ENCODE measurements around the gene SYMPK.

Gene SYMPK

DNA sequence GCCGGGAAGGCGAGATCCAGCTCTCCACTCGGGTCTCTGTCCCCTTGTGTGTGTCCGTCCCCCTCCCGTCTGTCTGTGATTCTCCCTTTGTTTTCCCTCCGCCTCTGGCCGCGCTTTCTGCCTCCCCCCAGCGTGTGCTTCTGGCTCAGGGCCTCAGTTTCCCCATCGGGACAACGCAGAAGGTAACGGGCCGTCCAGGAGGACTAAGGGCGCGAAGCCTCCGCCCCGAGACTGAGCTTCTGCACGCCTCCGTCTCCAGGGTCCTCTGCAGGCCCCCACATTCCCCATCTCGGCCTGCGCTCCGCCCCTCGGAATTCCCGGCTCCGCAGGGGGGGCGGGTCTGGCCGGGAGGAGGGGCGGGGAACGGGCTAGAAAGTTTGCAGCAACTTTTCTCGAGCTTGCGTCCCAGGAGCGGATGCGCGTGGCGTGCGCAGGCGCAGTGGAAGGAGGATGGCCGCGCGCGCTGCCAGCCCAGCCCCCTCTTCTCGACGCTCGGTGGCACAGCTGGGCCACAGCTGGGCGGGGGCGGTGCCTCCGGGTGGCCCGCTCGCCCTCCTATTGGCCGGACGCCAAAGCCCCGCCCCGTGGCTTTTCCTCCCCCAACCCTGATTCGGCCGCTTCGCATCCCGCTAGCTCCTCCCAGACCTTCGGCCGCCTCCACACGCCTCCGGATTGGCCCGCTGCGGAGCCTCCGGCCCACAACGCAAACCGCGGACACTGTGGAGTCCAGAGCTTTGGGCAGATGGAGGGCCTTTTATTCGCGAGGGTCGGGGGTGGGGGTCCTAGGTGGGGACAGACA is 93.8 kb downstream of the SYMPK start, which contains the start of gene SIX5 (continued):
- TF ChIP-seq ZBTB8A (tag by site-specific recombination; IDR thresholded peaks at IDR 0.05) (peak; percentile 62), ZNF24 (tag by site-specific recombination; IDR thresholded peaks at IDR 0.05) (peak; percentile 55), ZNF335 (tag by site-specific recombination; conservative IDR thresholded peaks at IDR 0.05) (peak; percentile 81), GLIS2 (tag by site-specific recombination; IDR thresholded peaks at IDR 0.05) (peak; percentile 85), ZNF76 (tag by site-specific recombination; IDR thresholded peaks at IDR 0.05; ENCODE audit: borderline replicate concordance, low read depth) (peak; percentile 62), ZNF768 (tag by site-specific recombination; IDR thresholded peaks at IDR 0.05) (no peak), EGR2 (tag by site-specific recombination; IDR thresholded peaks at IDR 0.05; ENCODE audit: low read depth) (peak; percentile 85), ZNF561 (tag by site-specific recombination; IDR thresholded peaks at IDR 0.05; ENCODE audit: borderline replicate concordance) (peak; percentile 85), ZFP3 (tag by site-specific recombination; IDR thresholded peaks at IDR 0.05; ENCODE audit: low read depth) (no peak), ZNF2 (tag by site-specific recombination; IDR thresholded peaks at IDR 0.05) (peak; percentile 75; the same call in 1 of the 2 replicates), ZNF677 (tag by site-specific recombination; IDR thresholded peaks at IDR 0.05) (no peak), ZNF610 (tag by site-specific recombination; IDR thresholded peaks at IDR 0.05; ENCODE audit: borderline replicate concordance) (peak; percentile 77; the same call in 1 of the 2 replicates), ZNF121 (tag by site-specific recombination; IDR thresholded peaks at IDR 0.05) (no peak), MEIS1 (CRISPR knock-in tag; IDR thresholded peaks at IDR 0.05; ENCODE audit: borderline replicate concordance) (no peak), KLF7 (tag by site-specific recombination; IDR thresholded peaks at IDR 0.05; ENCODE audit: borderline replicate concordance) (peak; percentile 85; the same call in 1 of the 2 replicates), ZBTB21 (tag by site-specific recombination; IDR thresholded peaks at IDR 0.05) (0 out of 2 replicates have a peak, but pooled peaks have one; percentile 40), ZEB2 (tag by site-specific recombination; IDR thresholded peaks at IDR 0.05) (peak; percentile 96), ZNF155 (tag by site-specific recombination; IDR thresholded peaks at IDR 0.05) (no peak), SCRT2 (tag by site-specific recombination; IDR thresholded peaks at IDR 0.05) (no peak; the same call in 1 of the 2 replicates), ZNF521 (tag by site-specific recombination; IDR thresholded peaks at IDR 0.05) (no peak), WT1 (tag by site-specific recombination; IDR thresholded peaks at IDR 0.05) (peak; percentile 62), ZNF658 (tag by site-specific recombination; IDR thresholded peaks at IDR 0.05) (no peak), MYNN (tag by site-specific recombination; IDR thresholded peaks at IDR 0.05; ENCODE audit: borderline replicate concordance) (no peak), GLIS1 (tag by site-specific recombination; IDR thresholded peaks at IDR 0.05) (peak; percentile 88), ZNF19 (tag by site-specific recombination; IDR thresholded peaks at IDR 0.05; ENCODE audit: low read depth) (no peak), ZNF366 (tag by site-specific recombination; conservative IDR thresholded peaks at IDR 0.05) (peak; percentile 85), ZNF571 (tag by site-specific recombination; IDR thresholded peaks at IDR 0.05) (no peak)
- TF ChIP-seq, protein P1, sequence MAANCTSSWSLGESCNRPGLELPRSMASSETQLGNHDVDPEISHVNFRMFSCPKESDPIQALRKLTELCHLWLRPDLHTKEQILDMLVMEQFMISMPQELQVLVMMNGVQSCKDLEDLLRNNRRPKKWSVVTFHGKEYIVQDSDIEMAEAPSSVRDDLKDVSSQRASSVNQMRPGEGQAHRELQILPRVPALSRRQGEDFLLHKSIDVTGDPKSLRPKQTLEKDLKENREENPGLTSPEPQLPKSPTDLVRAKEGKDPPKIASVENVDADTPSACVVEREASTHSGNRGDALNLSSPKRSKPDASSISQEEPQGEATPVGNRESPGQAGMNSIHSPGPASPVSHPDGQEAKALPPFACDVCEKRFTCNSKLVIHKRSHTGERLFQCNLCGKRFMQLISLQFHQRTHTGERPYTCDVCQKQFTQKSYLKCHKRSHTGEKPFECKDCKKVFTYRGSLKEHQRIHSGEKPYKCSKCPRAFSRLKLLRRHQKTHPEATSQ (tag by site-specific recombination; IDR thresholded peaks at IDR 0.05): no peak
- TF ChIP-seq, protein P2, sequence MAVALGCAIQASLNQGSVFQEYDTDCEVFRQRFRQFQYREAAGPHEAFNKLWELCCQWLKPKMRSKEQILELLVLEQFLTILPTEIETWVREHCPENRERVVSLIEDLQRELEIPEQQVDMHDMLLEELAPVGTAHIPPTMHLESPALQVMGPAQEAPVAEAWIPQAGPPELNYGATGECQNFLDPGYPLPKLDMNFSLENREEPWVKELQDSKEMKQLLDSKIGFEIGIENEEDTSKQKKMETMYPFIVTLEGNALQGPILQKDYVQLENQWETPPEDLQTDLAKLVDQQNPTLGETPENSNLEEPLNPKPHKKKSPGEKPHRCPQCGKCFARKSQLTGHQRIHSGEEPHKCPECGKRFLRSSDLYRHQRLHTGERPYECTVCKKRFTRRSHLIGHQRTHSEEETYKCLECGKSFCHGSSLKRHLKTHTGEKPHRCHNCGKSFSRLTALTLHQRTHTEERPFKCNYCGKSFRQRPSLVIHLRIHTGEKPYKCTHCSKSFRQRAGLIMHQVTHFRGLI (tag by site-specific recombination; IDR thresholded peaks at IDR 0.05): no peak
- TF ChIP-seq, protein P3, sequence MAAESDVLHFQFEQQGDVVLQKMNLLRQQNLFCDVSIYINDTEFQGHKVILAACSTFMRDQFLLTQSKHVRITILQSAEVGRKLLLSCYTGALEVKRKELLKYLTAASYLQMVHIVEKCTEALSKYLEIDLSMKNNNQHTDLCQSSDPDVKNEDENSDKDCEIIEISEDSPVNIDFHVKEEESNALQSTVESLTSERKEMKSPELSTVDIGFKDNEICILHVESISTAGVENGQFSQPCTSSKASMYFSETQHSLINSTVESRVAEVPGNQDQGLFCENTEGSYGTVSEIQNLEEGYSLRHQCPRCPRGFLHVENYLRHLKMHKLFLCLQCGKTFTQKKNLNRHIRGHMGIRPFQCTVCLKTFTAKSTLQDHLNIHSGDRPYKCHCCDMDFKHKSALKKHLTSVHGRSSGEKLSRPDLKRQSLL (tag by site-specific recombination; IDR thresholded peaks at IDR 0.05): peak; percentile 9; the same call in 1 of the 2 replicates
- TF ChIP-seq, protein P4, sequence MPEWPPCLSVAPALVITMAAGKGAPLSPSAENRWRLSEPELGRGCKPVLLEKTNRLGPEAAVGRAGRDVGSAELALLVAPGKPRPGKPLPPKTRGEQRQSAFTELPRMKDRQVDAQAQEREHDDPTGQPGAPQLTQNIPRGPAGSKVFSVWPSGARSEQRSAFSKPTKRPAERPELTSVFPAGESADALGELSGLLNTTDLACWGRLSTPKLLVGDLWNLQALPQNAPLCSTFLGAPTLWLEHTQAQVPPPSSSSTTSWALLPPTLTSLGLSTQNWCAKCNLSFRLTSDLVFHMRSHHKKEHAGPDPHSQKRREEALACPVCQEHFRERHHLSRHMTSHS (tag by site-specific recombination; IDR thresholded peaks at IDR 0.05): no peak
- TF ChIP-seq, protein P5, sequence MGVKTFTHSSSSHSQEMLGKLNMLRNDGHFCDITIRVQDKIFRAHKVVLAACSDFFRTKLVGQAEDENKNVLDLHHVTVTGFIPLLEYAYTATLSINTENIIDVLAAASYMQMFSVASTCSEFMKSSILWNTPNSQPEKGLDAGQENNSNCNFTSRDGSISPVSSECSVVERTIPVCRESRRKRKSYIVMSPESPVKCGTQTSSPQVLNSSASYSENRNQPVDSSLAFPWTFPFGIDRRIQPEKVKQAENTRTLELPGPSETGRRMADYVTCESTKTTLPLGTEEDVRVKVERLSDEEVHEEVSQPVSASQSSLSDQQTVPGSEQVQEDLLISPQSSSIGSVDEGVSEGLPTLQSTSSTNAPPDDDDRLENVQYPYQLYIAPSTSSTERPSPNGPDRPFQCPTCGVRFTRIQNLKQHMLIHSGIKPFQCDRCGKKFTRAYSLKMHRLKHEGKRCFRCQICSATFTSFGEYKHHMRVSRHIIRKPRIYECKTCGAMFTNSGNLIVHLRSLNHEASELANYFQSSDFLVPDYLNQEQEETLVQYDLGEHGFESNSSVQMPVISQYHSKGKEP (tag by site-specific recombination; IDR thresholded peaks at IDR 0.05): peak; percentile 48; the same call in 1 of the 2 replicates
- TF ChIP-seq, protein P6, sequence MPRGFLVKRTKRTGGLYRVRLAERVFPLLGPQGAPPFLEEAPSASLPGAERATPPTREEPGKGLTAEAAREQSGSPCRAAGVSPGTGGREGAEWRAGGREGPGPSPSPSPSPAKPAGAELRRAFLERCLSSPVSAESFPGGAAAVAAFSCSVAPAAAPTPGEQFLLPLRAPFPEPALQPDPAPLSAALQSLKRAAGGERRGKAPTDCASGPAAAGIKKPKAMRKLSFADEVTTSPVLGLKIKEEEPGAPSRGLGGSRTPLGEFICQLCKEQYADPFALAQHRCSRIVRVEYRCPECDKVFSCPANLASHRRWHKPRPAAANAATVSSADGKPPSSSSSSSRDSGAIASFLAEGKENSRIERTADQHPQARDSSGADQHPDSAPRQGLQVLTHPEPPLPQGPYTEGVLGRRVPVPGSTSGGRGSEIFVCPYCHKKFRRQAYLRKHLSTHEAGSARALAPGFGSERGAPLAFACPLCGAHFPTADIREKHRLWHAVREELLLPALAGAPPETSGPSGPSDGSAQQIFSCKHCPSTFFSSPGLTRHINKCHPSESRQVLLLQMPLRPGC (tag by site-specific recombination; IDR thresholded peaks at IDR 0.05): peak; percentile 32; the same call in 1 of the 2 replicates

Measured in HEK293 (cell line).